Upper lobe of left lung (tissue), 6 donors: Measurements from ENCODE around the gene CHRNA5. TPM values are rescaled to one million over a fixed set of nuclear protein-coding genes. Genes with fewer than 3 reads are reported as not detected.
"Not testable (repeated sequence)": the region's sequence is repeated elsewhere in the genome, so short reads cannot be mapped to it uniquely, and the experiment has no call there.

Experiments
- ATAC-seq, 2 donors: fragments of 200-7000 bp; cut with Tn5 transposase; one replicate each; pipeline ENCODE4 v1.9.1; 2022; ENCODE audit warnings: mild to moderate bottlenecking in 2 of 2, moderate library complexity in 2 of 2; ENCODE audit not compliant: low FRiP score in 2 of 2
- DNase-seq, 2 donors: peaks; one replicate each; pipeline ENCODE4 v3.0.0-alpha.2; 2019 to 2020
- H3K27ac ChIP-seq, 4 donors: fragments of 200-600 bp; sonication (generic); one replicate each; pipeline ENCODE4 v1.5.1; 2016 to 2019
- H3K27me3 ChIP-seq, 4 donors: fragments of 200-600 bp; sonication (generic); one replicate each; pipeline ENCODE4 v1.5.1; 2017 to 2019
- H3K36me3 ChIP-seq, 4 donors: fragments of 200-600 bp; sonication (generic); one replicate each; pipeline ENCODE4 v1.5.1; 2016 to 2019
- H3K4me1 ChIP-seq, 4 donors: fragments of 200-600 bp; sonication (generic); one replicate each; pipeline ENCODE4 v1.5.1; 2018 to 2019
- H3K4me3 ChIP-seq, 4 donors: fragments of 200-600 bp; sonication (generic); one replicate each; pipeline ENCODE4 v1.5.1; 2017 to 2019; ENCODE audit warnings: mild to moderate bottlenecking in 2 of 4, moderate library complexity in 1 of 4
- H3K9me3 ChIP-seq, 4 donors: fragments of 200-600 bp; sonication (generic); one replicate each; pipeline ENCODE4 v1.5.1; 2018 to 2019
- CTCF ChIP-seq, 6 experiments: fragments of 450-650 bp in 4 of 6; fragments of 200-600 bp in 2 of 6; sonication (generic) in 2 of 6; IDR thresholded peaks; one replicate each; pipeline ENCODE4 v1.5.1; 2016 to 2019; ENCODE audit warnings: antibody characterized with exemption in 6 of 6
- EP300 ChIP-seq, 4 donors: sonication (generic); formaldehyde crosslinking; IDR thresholded peaks; one replicate each; pipeline ENCODE4 v1.5.1; 2017; ENCODE audit warnings: antibody characterized with exemption in 4 of 4, control low read depth in 2 of 4
- POLR2A ChIP-seq, 4 donors: fragments of 450-650 bp; IDR thresholded peaks; one replicate each; pipeline ENCODE4 v1.5.1; 2016 to 2017; ENCODE audit warnings: antibody characterized with exemption in 4 of 4, mild to moderate bottlenecking in 2 of 4
- POLR2AphosphoS5 ChIP-seq, 2 donors: sonication (generic); formaldehyde crosslinking; IDR thresholded peaks; one replicate each; pipeline ENCODE4 v1.5.1; 2017; ENCODE audit warnings: antibody characterized with exemption in 2 of 2
- WGBS, 2 donors: methylation state at CpG; one replicate each; pipeline ENCODE4 v1.1.5; 2017 to 2018; 5-methylcytosine and 5-hydroxymethylcytosine counted together
- total RNA-seq, 6 donors: library from RNA; depleted of rRNA in 4 of 6; stranded (reverse); fragments of >200 nt in 4 of 6; gene quantifications; one replicate each; pipeline versions ENCODE4 v1.1.0 to v1.2.1, GENCODE V29; 2016 to 2021
- donor health status: DM: no; HTN: no; CAD: no; lungs with moderate emphysema.
- donor health status: DM: no; HTN: yes; CAD: no; lungs with severe emphysema.

Gene CHRNA5
- total RNA-seq, 6 donors from 2014 or later: 0.29 to 1.5 (median 0.38) TPM; not detected in 2

- DNase-seq (no peak), ATAC-seq (no peak)
Observed at GRCh38 chr15:78599189-78599588, 33.9 kb downstream of the CHRNA5 start.

GRCh38 chr15:78603467-78603866, 38.1 kb downstream of the CHRNA5 start:
- no peaks in the 10 kb centered on the region for H3K9me3 ChIP-seq
- no peaks in the 10 kb centered on the region for H3K27me3 ChIP-seq
- no peak overlapping the region for H3K27ac ChIP-seq
- no peak for DNase-seq
- TF ChIP-seq CTCF (IDR thresholded peaks at IDR 0.05) (no peak), POLR2A (IDR thresholded peaks at IDR 0.05) (no peak), EP300 (IDR thresholded peaks at IDR 0.05) (no peak), POLR2AphosphoS5 (IDR thresholded peaks at IDR 0.05) (no peak)
- ATAC-seq: no peak
- WGBS, 2 donors: 49 to 69% methylated on average over 3 of the region's 3 CpGs
- H3K4me3 ChIP-seq: no peak overlapping the region
- H3K4me1 ChIP-seq: no peaks in the 10 kb centered on the region
- H3K36me3 ChIP-seq: no peaks in the 10 kb centered on the region

More at GRCh38 chr15:78599189-78599588, 33.9 kb downstream of the CHRNA5 start:
- H3K27me3 ChIP-seq: no peaks in the 10 kb centered on the region
- TF ChIP-seq CTCF (IDR thresholded peaks at IDR 0.05) (no peak), POLR2AphosphoS5 (IDR thresholded peaks at IDR 0.05) (no peak), EP300 (IDR thresholded peaks at IDR 0.05) (no peak), POLR2A (IDR thresholded peaks at IDR 0.05) (no peak)
- H3K4me3 ChIP-seq: no peak overlapping the region
- H3K4me1 ChIP-seq: no peaks in the 10 kb centered on the region
- no peaks in the 10 kb centered on the region for H3K9me3 ChIP-seq
- no peaks in the 10 kb centered on the region for H3K36me3 ChIP-seq
- no peak overlapping the region for H3K27ac ChIP-seq

GRCh38 chr15:78604420-78604819, 39.1 kb downstream of the CHRNA5 start:
- H3K27ac ChIP-seq: no peak overlapping the region
- TF ChIP-seq POLR2A (IDR thresholded peaks at IDR 0.05): no peak
- no peak for TF ChIP-seq POLR2AphosphoS5 (IDR thresholded peaks at IDR 0.05)
- no peak for TF ChIP-seq CTCF (IDR thresholded peaks at IDR 0.05)
- TF ChIP-seq EP300 (IDR thresholded peaks at IDR 0.05): no peak
- H3K9me3 ChIP-seq: no peaks in the 10 kb centered on the region
- no peak overlapping the region for H3K4me3 ChIP-seq
- H3K4me1 ChIP-seq: no peaks in the 10 kb centered on the region
- no peak for ATAC-seq
- DNase-seq: no peak
- no peaks in the 10 kb centered on the region for H3K36me3 ChIP-seq
- no peaks in the 10 kb centered on the region for H3K27me3 ChIP-seq
- 86 to 87% methylated on average over 2 of the region's 2 CpGs for WGBS, 2 donors

GRCh38 chr15:78605201-78605600, 39.9 kb downstream of the CHRNA5 start:
- DNase-seq (no peak), ATAC-seq (no peak)
- no peak for TF ChIP-seq POLR2A (IDR thresholded peaks at IDR 0.05)
- TF ChIP-seq CTCF (IDR thresholded peaks at IDR 0.05): no peak
- TF ChIP-seq EP300 (IDR thresholded peaks at IDR 0.05): no peak
- TF ChIP-seq POLR2AphosphoS5 (IDR thresholded peaks at IDR 0.05): no peak
- H3K27ac ChIP-seq: no peak overlapping the region
- no peaks in the 10 kb centered on the region for H3K4me1 ChIP-seq
- no peaks in the 10 kb centered on the region for H3K27me3 ChIP-seq
- no peaks in the 10 kb centered on the region for H3K9me3 ChIP-seq
- 86 to 88% methylated on average over 5 of the region's 5 CpGs for WGBS, 2 donors
- H3K4me3 ChIP-seq: no peak overlapping the region
- no peaks in the 10 kb centered on the region for H3K36me3 ChIP-seq

- no peak for DNase-seq
- Histone ChIP-seq H3K4me3 (no peak overlapping the region), H3K36me3 (no peaks in the 10 kb centered on the region), H3K9me3 (no peaks in the 10 kb centered on the region), H3K27ac (no peak overlapping the region), H3K4me1 (no peaks in the 10 kb centered on the region), H3K27me3 (no peaks in the 10 kb centered on the region)
- WGBS, 2 donors: 86 to 92% methylated on average over 4 of the region's 4 CpGs
- no peak for ATAC-seq
- TF ChIP-seq CTCF (IDR thresholded peaks at IDR 0.05): no peak
- no peak for TF ChIP-seq POLR2A (IDR thresholded peaks at IDR 0.05)
- TF ChIP-seq POLR2AphosphoS5 (IDR thresholded peaks at IDR 0.05): no peak
- no peak for TF ChIP-seq EP300 (IDR thresholded peaks at IDR 0.05)
Observed at GRCh38 chr15:78605680-78606079, 40.4 kb downstream of the CHRNA5 start.

GRCh38 chr15:78609551-78609950, 44.2 kb downstream of the CHRNA5 start:
- not testable (repeated sequence) for ATAC-seq, H3K4me3 ChIP-seq, DNase-seq, H3K27me3 ChIP-seq, H3K36me3 ChIP-seq, H3K9me3 ChIP-seq, H3K27ac ChIP-seq, H3K4me1 ChIP-seq
- WGBS, 2 donors: 82 to 84% methylated on average over 3 of the region's 3 CpGs
